HG03135 (cell line): ENCODE measurements around the gene APBB1.
A peak's percentile ranks its signal among the peaks of the same experiment; 100 is the strongest.
"Not testable (repeated sequence)": the region's sequence is repeated elsewhere in the genome, so short reads cannot be mapped to it uniquely, and the experiment has no call there.

Experiments
- ATAC-seq: cut with Tn5 transposase; IDR thresholded peaks from one replicate; pipeline ENCODE4 v1.9.1; 2021; ENCODE audit warnings: mild to moderate bottlenecking, moderate library complexity; ENCODE audit not compliant: unreplicated experiment

APBB1 gene

GRCh38 chr11:6393989-6394670 lies 24.8 kb downstream of the APBB1 start:
- no peak for ATAC-seq

- ATAC-seq = not testable (repeated sequence)
Measured at GRCh38 chr11:6392251-6392650, 26.6 kb downstream of the APBB1 start.

GRCh38 chr11:6391537-6392134 lies 27.3 kb downstream of the APBB1 start:
- no peak for ATAC-seq

GRCh38 chr11:6390718-6391469 lies 28.0 kb downstream of the APBB1 start:
- ATAC-seq = no peak

GRCh38 chr11:6389905-6390717 lies 28.8 kb downstream of the APBB1 start, which contains the start of gene SMPD1:
Gene SMPD1, plus strand, starts transcription at chr11:6390474. Its CDS starts 125 bp downstream, at chr11:6390599.
- peak; percentile 97 for ATAC-seq

GRCh38 chr11:6388748-6389147 lies 30.1 kb downstream of the APBB1 start:
- ATAC-seq = no peak

GRCh38 chr11:6387811-6388599 lies 30.9 kb downstream of the APBB1 start:
- no peak for ATAC-seq

- no peak for ATAC-seq
Measured at GRCh38 chr11:6385046-6385777, 33.7 kb downstream of the APBB1 start.

- no peak for ATAC-seq
Measured at GRCh38 chr11:6378640-6378989, 40.3 kb downstream of the APBB1 start.

GRCh38 chr11:6377902-6378639 lies 40.8 kb downstream of the APBB1 start:
- ATAC-seq = no peak

- ATAC-seq = no peak
Measured at GRCh38 chr11:6371825-6372224, 47.1 kb downstream of the APBB1 start.

GRCh38 chr11:6365659-6366058 lies 53.2 kb downstream of the APBB1 start:
- ATAC-seq = no peak

GRCh38 chr11:6362873-6363678 lies 55.8 kb downstream of the APBB1 start:
- ATAC-seq = peak; percentile 85

- no peak for ATAC-seq
Measured at GRCh38 chr11:6362185-6362872, 56.6 kb downstream of the APBB1 start.

GRCh38 chr11:6360183-6360582 lies 58.7 kb downstream of the APBB1 start:
- ATAC-seq = no peak

- ATAC-seq = no peak
Measured at GRCh38 chr11:6357222-6357621, 61.7 kb downstream of the APBB1 start.

- no peak for ATAC-seq
Measured at GRCh38 chr11:6356503-6357055, 62.3 kb downstream of the APBB1 start.
